Mammary epithelial cell (primary cell): ENCODE measurements around the gene ERI3.

ENCODE experiments used
- CTCF ChIP-seq, 2 donors: IDR thresholded peaks in 1 of 2; conservative IDR thresholded peaks in 1 of 2; 2 replicates each; pipeline ENCODE4 v1.5.1; 2011 to 2012; ENCODE audit warnings: inconsistent platforms in 2 of 2, low read length in 2 of 2, mild to moderate bottlenecking in 2 of 2, control low read depth in 1 of 2, low read depth in 1 of 2; ENCODE audit not compliant: insufficient read depth in 1 of 2; ENCODE audit errors: extremely low read depth in 1 of 2
- EZH2 ChIP-seq: IDR thresholded peaks from 2 replicates; pipeline ENCODE4 v1.6.1; 2012; ENCODE audit warnings: low read length, inconsistent platforms, borderline replicate concordance

DNA sequence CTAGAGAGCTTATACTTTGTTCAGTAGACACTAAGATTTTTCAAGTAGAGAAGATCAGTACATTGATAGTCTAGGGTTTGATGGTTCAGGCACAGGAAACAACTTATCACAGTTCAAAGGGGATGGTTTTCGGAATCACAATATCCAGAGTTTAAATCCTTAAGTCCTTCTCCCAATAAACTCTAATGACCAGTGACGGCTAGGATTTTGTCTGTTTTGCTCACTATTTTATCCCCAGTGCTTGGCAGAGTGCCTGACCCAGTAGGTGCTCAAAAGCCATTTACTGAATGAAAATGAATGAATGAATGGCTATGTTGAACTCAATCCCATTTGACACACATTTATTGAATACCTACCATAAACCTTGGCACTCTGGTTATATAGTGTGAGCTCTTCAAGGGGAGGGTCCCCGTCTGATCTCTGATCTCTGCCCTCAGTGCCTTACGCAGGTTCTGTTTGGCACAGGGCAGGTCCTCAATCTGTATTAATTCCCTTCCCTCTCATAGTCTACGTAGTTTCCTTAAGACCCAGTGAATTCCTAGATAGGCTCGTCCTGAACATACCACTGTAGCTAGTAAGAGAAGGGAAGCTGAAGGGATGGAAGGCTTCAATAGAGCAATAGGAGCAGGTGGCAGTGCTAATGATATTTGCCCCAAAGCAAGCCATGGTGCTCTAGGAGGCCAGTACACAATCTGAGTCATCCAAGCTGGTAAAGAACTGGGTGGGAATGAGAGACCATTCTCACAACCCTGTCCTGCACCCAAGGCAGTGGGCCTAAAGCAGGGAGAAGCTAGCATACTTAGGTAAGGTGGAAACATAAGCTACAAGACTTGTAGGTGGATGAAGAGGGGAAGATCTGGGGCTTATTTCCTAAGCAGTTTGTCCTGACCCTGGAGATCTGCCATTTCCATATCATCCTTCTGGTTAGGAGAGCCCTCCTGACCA is 88.4 kb downstream of the ERI3 start:
- no peak for TF ChIP-seq CTCF (conservative IDR thresholded peaks at IDR 0.05 in 1 of 2, IDR thresholded peaks at IDR 0.05 in 1 of 2; ENCODE audit: extremely low read depth in 1 of 2, insufficient read depth in 1 of 2, low read depth in 1 of 2, low read length in 2 of 2)
- no peak for TF ChIP-seq EZH2
